Suprapubic skin (tissue), 4 donors: ENCODE data around the gene LIMD2. TPM values are rescaled to one million over a fixed set of nuclear protein-coding genes. Genes with fewer than 3 reads are reported as not detected.

ENCODE experiments used
- DNase-seq, 2 donors: peaks; one replicate each; pipeline ENCODE4 v3.0.0-alpha.2; 2019; ENCODE audit warnings: low spot score in 2 of 2
- H3K27ac ChIP-seq: fragments of 200-600 bp; sonication (generic); one replicate; pipeline ENCODE4 v1.5.1; 2019
- H3K27me3 ChIP-seq: fragments of 200-600 bp; sonication (generic); one replicate; pipeline ENCODE4 v1.5.1; 2019
- H3K36me3 ChIP-seq: fragments of 200-600 bp; sonication (generic); one replicate; pipeline ENCODE4 v1.5.1; 2019
- H3K4me1 ChIP-seq: fragments of 200-600 bp; sonication (generic); one replicate; pipeline ENCODE4 v1.5.1; 2019
- H3K4me3 ChIP-seq: fragments of 200-600 bp; sonication (generic); one replicate; pipeline ENCODE4 v1.5.1; 2019; ENCODE audit warnings: mild to moderate bottlenecking
- H3K9me3 ChIP-seq: fragments of 200-600 bp; sonication (generic); one replicate; pipeline ENCODE4 v1.5.1; 2019
- EP300 ChIP-seq: sonication (generic); formaldehyde crosslinking; IDR thresholded peaks from one replicate; pipeline ENCODE4 v1.6.1; 2017; ENCODE audit warnings: antibody characterized with exemption
- POLR2A ChIP-seq, 2 donors: fragments of 450-650 bp; IDR thresholded peaks; one replicate each; pipeline ENCODE4 v1.6.1; 2017; ENCODE audit warnings: antibody characterized with exemption in 2 of 2, mild to moderate bottlenecking in 2 of 2, moderate library complexity in 2 of 2
- POLR2AphosphoS5 ChIP-seq, 3 donors: sonication (generic); formaldehyde crosslinking; IDR thresholded peaks; one replicate each; pipeline ENCODE4 v1.6.1; 2017; ENCODE audit warnings: antibody characterized with exemption in 3 of 3
- WGBS: methylation state at CpG from one replicate; pipeline ENCODE4 v1.1.5; 2018; 5-methylcytosine and 5-hydroxymethylcytosine counted together
- total RNA-seq, 4 donors: library from RNA; depleted of rRNA; stranded (reverse); fragments of >200 nt; gene quantifications; one replicate each; pipeline ENCODE4 v1.1.0, GENCODE V29; 2016
- TF ChIP-seq, protein P1 (sequence below), 2 donors: fragments of 200-600 bp in 1 of 2; fragments of 450-650 bp in 1 of 2; sonication (generic) in 1 of 2; IDR thresholded peaks; one replicate each; pipeline ENCODE4 v1.5.1; 2016 to 2019; ENCODE audit warnings: antibody characterized with exemption in 2 of 2, mild to moderate bottlenecking in 1 of 2, moderate library complexity in 1 of 2

Gene LIMD2
- total RNA-seq, 4 donors from 2014 or later: 5.0 to 9.4 (median 6.8) TPM

DNA sequence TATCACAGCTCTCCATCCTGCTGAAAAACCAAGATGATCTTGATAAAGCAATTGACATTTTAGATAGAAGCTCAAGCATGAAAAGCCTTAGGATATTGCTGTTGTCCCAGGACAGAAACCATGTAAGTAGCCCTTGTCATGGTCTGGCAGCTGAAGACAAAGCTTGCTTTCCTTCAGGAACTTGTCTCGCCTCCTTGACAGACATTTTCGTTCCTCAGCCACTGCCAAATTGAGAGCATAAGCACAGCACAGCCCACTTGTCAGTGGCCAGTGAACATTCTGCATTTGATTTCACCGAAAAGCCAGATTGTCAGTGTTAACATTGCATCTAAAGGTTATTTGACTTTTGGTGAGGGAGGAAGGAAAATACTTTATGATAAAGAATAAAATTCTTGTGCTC, 42.1 kb downstream of the LIMD2 start:
- no peaks in the 10 kb centered on the region for H3K9me3 ChIP-seq
- 91% methylated on average over 3 of the region's 3 CpGs for WGBS
- peaks cover 76% of the 10 kb centered on the region for H3K36me3 ChIP-seq
- no peaks in the 10 kb centered on the region for H3K4me1 ChIP-seq
- DNase-seq: no peak
- H3K27ac ChIP-seq: no peak overlapping the region
- no peak overlapping the region for H3K4me3 ChIP-seq
- no peak for TF ChIP-seq POLR2A (IDR thresholded peaks at IDR 0.05)
- TF ChIP-seq, protein P1, sequence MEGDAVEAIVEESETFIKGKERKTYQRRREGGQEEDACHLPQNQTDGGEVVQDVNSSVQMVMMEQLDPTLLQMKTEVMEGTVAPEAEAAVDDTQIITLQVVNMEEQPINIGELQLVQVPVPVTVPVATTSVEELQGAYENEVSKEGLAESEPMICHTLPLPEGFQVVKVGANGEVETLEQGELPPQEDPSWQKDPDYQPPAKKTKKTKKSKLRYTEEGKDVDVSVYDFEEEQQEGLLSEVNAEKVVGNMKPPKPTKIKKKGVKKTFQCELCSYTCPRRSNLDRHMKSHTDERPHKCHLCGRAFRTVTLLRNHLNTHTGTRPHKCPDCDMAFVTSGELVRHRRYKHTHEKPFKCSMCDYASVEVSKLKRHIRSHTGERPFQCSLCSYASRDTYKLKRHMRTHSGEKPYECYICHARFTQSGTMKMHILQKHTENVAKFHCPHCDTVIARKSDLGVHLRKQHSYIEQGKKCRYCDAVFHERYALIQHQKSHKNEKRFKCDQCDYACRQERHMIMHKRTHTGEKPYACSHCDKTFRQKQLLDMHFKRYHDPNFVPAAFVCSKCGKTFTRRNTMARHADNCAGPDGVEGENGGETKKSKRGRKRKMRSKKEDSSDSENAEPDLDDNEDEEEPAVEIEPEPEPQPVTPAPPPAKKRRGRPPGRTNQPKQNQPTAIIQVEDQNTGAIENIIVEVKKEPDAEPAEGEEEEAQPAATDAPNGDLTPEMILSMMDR (IDR thresholded peaks at IDR 0.05): no peak
- TF ChIP-seq POLR2AphosphoS5 (IDR thresholded peaks at IDR 0.05): no peak
- TF ChIP-seq EP300: no peak
- no peaks in the 10 kb centered on the region for H3K27me3 ChIP-seq

DNA sequence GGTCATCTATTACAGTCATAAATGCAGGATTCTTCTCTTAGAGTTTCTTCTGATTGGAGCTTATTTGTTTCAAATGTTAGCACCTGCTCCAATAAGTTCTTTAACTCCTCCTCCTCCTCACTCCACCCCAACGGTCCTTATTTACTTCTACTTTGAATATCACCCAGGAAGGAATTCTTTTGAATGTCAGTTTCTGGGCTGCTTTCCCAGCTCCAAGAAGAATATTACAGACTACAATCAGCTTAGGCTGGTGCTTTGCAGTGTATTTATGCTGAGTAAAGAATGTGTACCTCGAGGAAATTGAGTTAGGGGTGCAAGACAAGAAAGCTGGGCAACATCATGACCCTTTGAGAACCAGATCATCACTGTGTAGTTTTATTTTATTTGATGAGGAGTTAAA, 46.9 kb downstream of the LIMD2 start:
- Histone ChIP-seq H3K4me3 (no peak overlapping the region), H3K9me3 (no peaks in the 10 kb centered on the region), H3K4me1 (no peaks in the 10 kb centered on the region), H3K27ac (no peak overlapping the region), H3K27me3 (no peaks in the 10 kb centered on the region), H3K36me3 (peaks cover 58% of the 10 kb centered on the region)
- 27% methylated on average over 2 of the region's 2 CpGs for WGBS
- TF ChIP-seq POLR2AphosphoS5 (IDR thresholded peaks at IDR 0.05): no peak
- no peak for TF ChIP-seq POLR2A (IDR thresholded peaks at IDR 0.05)
- no peak for TF ChIP-seq EP300
- TF ChIP-seq, protein P1 (IDR thresholded peaks at IDR 0.05): no peak
- DNase-seq: no peak

DNA sequence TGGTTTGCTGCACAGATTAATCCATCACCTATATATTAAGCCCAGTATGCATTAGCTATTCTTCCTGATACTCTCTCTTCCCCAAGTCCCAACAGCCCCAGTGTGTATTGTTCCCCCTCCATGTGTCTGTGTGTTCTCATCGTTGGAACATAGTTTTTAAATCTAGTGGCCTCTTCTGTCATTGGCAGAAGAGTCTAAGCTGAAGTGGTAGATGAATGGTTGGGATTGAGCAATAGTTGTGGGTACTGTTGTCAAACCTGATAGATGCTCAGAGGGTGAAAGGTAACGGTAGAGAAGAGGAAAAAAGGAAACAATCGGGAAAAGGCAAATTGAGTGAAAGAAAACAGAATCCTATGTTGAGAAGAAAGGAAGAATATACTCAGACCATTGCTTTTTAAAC, 47.8 kb downstream of the LIMD2 start:
- Histone ChIP-seq H3K4me3 (no peak overlapping the region), H3K4me1 (no peaks in the 10 kb centered on the region), H3K27ac (no peak overlapping the region), H3K9me3 (no peaks in the 10 kb centered on the region), H3K27me3 (no peaks in the 10 kb centered on the region), H3K36me3 (peaks cover 52% of the 10 kb centered on the region)
- WGBS: 78% methylated on average over 3 of the region's 3 CpGs
- TF ChIP-seq EP300: no peak
- TF ChIP-seq POLR2A (IDR thresholded peaks at IDR 0.05): no peak
- TF ChIP-seq POLR2AphosphoS5 (IDR thresholded peaks at IDR 0.05): no peak
- TF ChIP-seq, protein P1 (IDR thresholded peaks at IDR 0.05): no peak
- no peak for DNase-seq

DNA sequence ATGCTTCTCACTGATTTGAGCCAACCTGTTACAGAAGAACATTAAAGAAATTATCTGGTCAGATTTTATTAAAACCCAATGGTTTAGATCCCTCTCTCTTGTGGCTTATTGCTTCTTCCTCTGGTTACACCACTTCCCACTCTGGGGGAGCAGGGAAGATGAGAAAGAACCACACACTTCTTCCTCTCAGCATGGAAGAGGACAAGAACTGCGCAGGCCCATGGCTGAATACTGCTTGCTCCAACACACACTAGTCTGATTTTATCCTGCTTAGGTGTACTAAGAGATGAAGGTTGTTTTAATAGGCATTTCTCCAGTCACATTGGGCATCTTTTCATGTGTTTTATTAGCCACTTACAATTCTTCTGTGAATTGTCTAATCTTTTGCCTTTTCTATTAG, 50.1 kb downstream of the LIMD2 start:
- TF ChIP-seq EP300: no peak
- TF ChIP-seq POLR2A (IDR thresholded peaks at IDR 0.05): no peak
- TF ChIP-seq POLR2AphosphoS5 (IDR thresholded peaks at IDR 0.05): no peak
- TF ChIP-seq, protein P1 (IDR thresholded peaks at IDR 0.05): no peak
- 67% methylated on average over 1 of the region's 1 CpG for WGBS
- H3K27me3 ChIP-seq: no peaks in the 10 kb centered on the region
- peaks cover 17% of the 10 kb centered on the region for H3K4me1 ChIP-seq
- H3K27ac ChIP-seq: no peak overlapping the region
- no peaks in the 10 kb centered on the region for H3K9me3 ChIP-seq
- peaks cover 56% of the 10 kb centered on the region for H3K36me3 ChIP-seq
- no peak for DNase-seq
- no peak overlapping the region for H3K4me3 ChIP-seq

DNA sequence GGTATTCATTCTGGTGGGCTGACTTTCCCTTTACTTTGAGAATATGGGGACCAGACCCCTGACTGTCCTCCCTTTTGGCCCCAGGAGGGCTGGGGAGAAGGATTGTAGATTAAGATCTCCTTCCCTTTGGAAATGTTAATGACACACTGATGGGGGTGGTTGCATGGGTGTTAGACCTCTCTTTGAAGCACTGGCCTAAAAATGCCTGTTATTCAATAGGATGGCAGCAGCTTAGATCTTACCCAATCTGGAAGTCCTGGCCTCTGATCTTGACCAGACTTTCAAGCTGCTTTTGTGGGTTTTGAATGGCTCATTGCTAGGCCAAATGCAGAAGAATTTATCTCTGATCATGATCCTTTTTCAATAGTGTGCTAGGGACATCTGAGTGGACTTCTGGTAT, 52.0 kb downstream of the LIMD2 start:
- no peaks in the 10 kb centered on the region for H3K27me3 ChIP-seq
- no peaks in the 10 kb centered on the region for H3K9me3 ChIP-seq
- no peak overlapping the region for H3K4me3 ChIP-seq
- peaks cover 17% of the 10 kb centered on the region for H3K4me1 ChIP-seq
- no peak for TF ChIP-seq POLR2A (IDR thresholded peaks at IDR 0.05)
- no peak for TF ChIP-seq POLR2AphosphoS5 (IDR thresholded peaks at IDR 0.05)
- TF ChIP-seq EP300: no peak
- TF ChIP-seq, protein P1 (IDR thresholded peaks at IDR 0.05): no peak
- no peak for DNase-seq
- peaks cover 40% of the 10 kb centered on the region for H3K36me3 ChIP-seq
- H3K27ac ChIP-seq: no peak overlapping the region
